GM12878 (cell line): ENCODE results near the gene POU6F2. TPM values are rescaled to one million over a fixed set of nuclear protein-coding genes. Genes with fewer than 3 reads are reported as not detected.

Source experiments
- ATAC-seq: fragments of 200-7000 bp; cut with Tn5 transposase; 3 replicates; pipeline ENCODE4 v1.9.1; 2020; ENCODE audit warnings: mild to moderate bottlenecking, moderate library complexity
- BruUV-seq: library from RNA; stranded (reverse); fragments of 400-500 nt; replicated peaks from 2 replicates; lab custom pipeline; 2021; lab: Mats Ljungman, UMichigan
- CTCF ChIA-PET: fragments of 300-600 bp; sonication (Branson Sonifier 250); formaldehyde crosslinking; extraction: SDS; loops from one replicate; lab custom pipeline; 2021; ENCODE audit warnings: inconsistent platforms; lab: Yijun Ruan, JAX
- POLR2A ChIA-PET: fragments of 350-600 bp; formaldehyde crosslinking; extraction: SDS; loops from one replicate; lab custom pipeline; 2021; ENCODE audit warnings: inconsistent platforms; lab: Charles Lee
- RAD21 ChIA-PET: fragments of 300-600 bp; sonication (Branson Sonifier 250); formaldehyde crosslinking; loops from one replicate; lab custom pipeline; 2023; ENCODE audit warnings: antibody characterized with exemption; ENCODE audit not compliant: unreplicated experiment; lab: Charles Lee
- SMC1A ChIA-PET: fragments of 300-600 bp; sonication (Branson Sonifier 250); formaldehyde crosslinking; loops from one replicate; lab custom pipeline; 2023; ENCODE audit not compliant: unreplicated experiment, uncharacterized antibody; lab: Charles Lee
- DNase-seq: peaks from one replicate; pipeline ENCODE4 v3.0.0-alpha.2; 2011; ENCODE audit warnings: low read depth, low spot score
- FAIRE-seq: peaks from 3 replicates; lab custom pipeline; 2011; peaks lifted over from hg19 to GRCh38; lab: Jason Lieb, UNC
- H2AFZ ChIP-seq: 2 replicates; pipeline ENCODE4 v1.6.0; 2011; ENCODE audit warnings: low read depth, low read length, control low read depth; ENCODE audit not compliant: control insufficient read depth
- H3K27ac ChIP-seq: 2 replicates; pipeline ENCODE4 v1.5.1; 2011; ENCODE audit warnings: control low read depth; ENCODE audit not compliant: control insufficient read depth, insufficient read depth
- H3K27me3 ChIP-seq, 2 experiments: replicated peaks in 1 of 2; 2 replicates each; pipeline versions ENCODE4 v1.6.0 to v1.6.1; 2011; ENCODE audit warnings: low read length in 1 of 2; ENCODE audit not compliant: control insufficient read depth in 2 of 2, insufficient read depth in 2 of 2
- H3K36me3 ChIP-seq, 2 experiments: 2 replicates each; pipeline ENCODE4 v1.5.1; 2011; ENCODE audit warnings: low read length in 1 of 2; ENCODE audit not compliant: control insufficient read depth in 2 of 2, insufficient read depth in 2 of 2
- H3K4me1 ChIP-seq: 2 replicates; pipeline ENCODE4 v1.6.1; 2011; ENCODE audit warnings: mild to moderate bottlenecking, low read length, moderate library complexity, mixed read lengths; ENCODE audit not compliant: control insufficient read depth, insufficient read depth
- H3K4me2 ChIP-seq: 2 replicates; pipeline ENCODE4 v1.6.0; 2011; ENCODE audit warnings: control low read depth; ENCODE audit not compliant: control insufficient read depth, insufficient read depth
- H3K4me3 ChIP-seq: fragments of 200-600 bp; sonication (generic); 2 replicates; pipeline ENCODE4 v1.5.1; 2016
- H3K79me2 ChIP-seq: 2 replicates; pipeline ENCODE4 v1.6.0; 2011; ENCODE audit warnings: low read length; ENCODE audit not compliant: control insufficient read depth, insufficient read depth
- H3K9ac ChIP-seq: 2 replicates; pipeline ENCODE4 v1.8.0; 2011; ENCODE audit warnings: low read length, control low read depth, mixed read lengths; ENCODE audit not compliant: control insufficient read depth, insufficient read depth
- H3K9me3 ChIP-seq: replicated peaks from 3 replicates; pipeline ENCODE4 v1.5.1; 2011; ENCODE audit warnings: mild to moderate bottlenecking, low read length; ENCODE audit not compliant: control insufficient read depth, insufficient read depth
- H4K20me1 ChIP-seq: 2 replicates; pipeline ENCODE4 v1.6.0; 2011; ENCODE audit not compliant: control insufficient read depth, insufficient read depth
- BHLHE40 ChIP-seq, 2 experiments: fragments of 450-650 bp in 1 of 2; IDR thresholded peaks; 2 replicates each; pipeline ENCODE4 v1.6.1; 2011 to 2017; ENCODE audit warnings: low read depth in 2 of 2, borderline replicate concordance in 1 of 2, improper control_type of control experiment in 1 of 2, low read length in 1 of 2, mild to moderate bottlenecking in 1 of 2
- FOS ChIP-seq: IDR thresholded peaks from 3 replicates; pipeline ENCODE4 v1.6.1; 2011; ENCODE audit warnings: borderline replicate concordance; ENCODE audit not compliant: insufficient read length; ENCODE audit errors: extremely low read depth
- FOXK2 ChIP-seq: fragments of 450-650 bp; IDR thresholded peaks from 2 replicates; pipeline ENCODE4 v1.6.1; 2017; ENCODE audit warnings: mild to moderate bottlenecking, moderate library complexity
- IRF4 ChIP-seq: IDR thresholded peaks from 2 replicates; pipeline ENCODE4 v1.6.1; 2011; ENCODE audit warnings: low read depth, low read length
- IRF5 ChIP-seq: fragments of 450-650 bp; IDR thresholded peaks from 2 replicates; pipeline ENCODE4 v1.6.1; 2017; ENCODE audit warnings: borderline replicate concordance
- JUND ChIP-seq: IDR thresholded peaks from 2 replicates; pipeline ENCODE4 v1.6.1; 2012; ENCODE audit warnings: low read depth, mild to moderate bottlenecking, low read length, improper control_type of control experiment, moderate library complexity
- LARP7 ChIP-seq: fragments of 450-650 bp; IDR thresholded peaks from 2 replicates; pipeline ENCODE4 v1.6.1; 2017; ENCODE audit warnings: mild to moderate bottlenecking
- MLLT1 ChIP-seq: fragments of 450-650 bp; IDR thresholded peaks from 2 replicates; pipeline ENCODE4 v1.6.1; 2016; ENCODE audit warnings: mild to moderate bottlenecking
- MTA3 ChIP-seq: IDR thresholded peaks from 2 replicates; pipeline ENCODE4 v1.6.1; 2012; ENCODE audit warnings: low read length, inconsistent platforms, borderline replicate concordance
- MYC ChIP-seq: IDR thresholded peaks from 2 replicates; pipeline ENCODE4 v1.6.1; 2011; ENCODE audit warnings: mild to moderate bottlenecking, low read length, moderate library complexity, inconsistent platforms; ENCODE audit not compliant: insufficient read depth, insufficient replicate concordance, insufficient read length, severe bottlenecking
- NFYB ChIP-seq: IDR thresholded peaks from 2 replicates; pipeline ENCODE4 v1.6.1; 2011; ENCODE audit warnings: low read depth, mild to moderate bottlenecking, low read length, improper control_type of control experiment, moderate library complexity; ENCODE audit not compliant: insufficient read depth
- RBBP5 ChIP-seq: fragments of 200-600 bp; sonication (generic); conservative IDR thresholded peaks from 2 replicates; pipeline ENCODE4 v1.6.1; 2016
- RUNX3 ChIP-seq: IDR thresholded peaks from 2 replicates; pipeline ENCODE4 v1.6.1; 2012; ENCODE audit warnings: low read length, inconsistent platforms
- SRF ChIP-seq, 2 experiments: IDR thresholded peaks; 2 replicates each; pipeline ENCODE4 v1.6.1; 2011; ENCODE audit warnings: low read depth in 2 of 2, low read length in 2 of 2, mild to moderate bottlenecking in 1 of 2, moderate library complexity in 1 of 2
- TBL1XR1 ChIP-seq: IDR thresholded peaks from 2 replicates; pipeline ENCODE4 v1.6.1; 2012; ENCODE audit warnings: low read depth, low read length, improper control_type of control experiment
- WRNIP1 ChIP-seq: IDR thresholded peaks from 2 replicates; pipeline ENCODE4 v1.6.1; 2011; ENCODE audit warnings: low read depth, low read length, improper control_type of control experiment, borderline replicate concordance
- ZNF622 ChIP-seq: fragments of 450-650 bp; IDR thresholded peaks from 2 replicates; pipeline ENCODE4 v1.6.1; 2017; ENCODE audit warnings: mild to moderate bottlenecking, inconsistent platforms
- WGBS: methylation state at CpG from one replicate; pipeline ENCODE4 v1.1.6; 2016; ENCODE audit warnings: low lambda C conversion rate; ENCODE audit not compliant: insufficient replicate concordance, insufficient coverage; ENCODE audit errors: missing lambda C conversion rate; 5-methylcytosine and 5-hydroxymethylcytosine counted together
- in situ Hi-C: fragments of 300-500 bp; cut with MboI; formaldehyde crosslinking; loops from 9 replicates; pipeline ENCODE4 v1.14.3; 2018; ENCODE audit warnings: mixed read lengths
- intact Hi-C: fragments of 100-400 bp; cut with micrococcal nuclease; formaldehyde crosslinking; loops from one replicate; pipeline ENCODE4 v1.14.2; 2022; ENCODE audit not compliant: unreplicated experiment
- polyA plus RNA-seq, 11 experiments: library from polyadenylated mRNA; depleted of rRNA in 4 of 11; unstranded in 6 of 11; stranded (reverse) in 5 of 11; fragments of >200 nt; fragmentation: Nextera tagmentation in 4 of 11; fragmentation: Illumina TruSeq in 1 of 11; extraction: Ambion mirVana in 4 of 11; extraction: Trizol in 1 of 11; gene quantifications; 1 replicate in 1 of 11; 2 replicates in 10 of 11; pipeline versions ENCODE4 v1.2.1 to v1.2.3, GENCODE V29; 2011 to 2016; ENCODE audit warnings: inconsistent platforms in 2 of 11, missing spikeins in 2 of 11, low read depth in 1 of 11
- total RNA-seq, 4 experiments: library from RNA; depleted of rRNA in 3 of 4; stranded (reverse); fragments of >200 nt in 3 of 4; fragmentation: Illumina TruSeq in 1 of 4; extraction: Trizol in 1 of 4; gene quantifications; 2 replicates each; pipeline versions ENCODE4 v1.2.1 to v1.2.3, GENCODE V29; 2013 to 2021

POU6F2 gene
- total and polyA plus RNA-seq, 10 of the 15 experiments (the other 5 are each of a cell fraction or from before 2014, with no cell fraction given): 0.10 TPM; not detected in 9

- CTCF ChIA-PET: no interaction called here
- 41% methylated on average over 13 of the region's 13 CpGs for WGBS
- Histone ChIP-seq H3K79me2 (no peaks in the 10 kb centered on the region), H3K9ac (no peak overlapping the region), H2AFZ (no peak overlapping the region), H3K27me3 (no peaks in the 10 kb centered on the region), H3K9me3 (no peaks in the 10 kb centered on the region), H3K36me3 (no peaks in the 10 kb centered on the region), H3K4me1 (no peaks in the 10 kb centered on the region), H4K20me1 (no peaks in the 10 kb centered on the region), H3K4me3 (no peak overlapping the region), H3K27ac (no peak overlapping the region), H3K4me2 (no peak overlapping the region)
- DNase-seq: no peak
- in situ Hi-C loops: no loop called here
- RAD21 ChIA-PET: no interaction called here
- TF ChIP-seq SRF (IDR thresholded peaks at IDR 0.05; ENCODE audit: low read depth in 2 of 2, low read length in 2 of 2) (no peak), MLLT1 (no peak), BHLHE40 (IDR thresholded peaks at IDR 0.05; ENCODE audit: borderline replicate concordance in 1 of 2, low read depth in 2 of 2, low read length in 1 of 2) (no peak), MYC (no peak), WRNIP1 (no peak), RUNX3 (no peak), MTA3 (no peak), RBBP5 (no peak), ZNF622 (no peak), IRF4 (no peak), IRF5 (no peak), TBL1XR1 (no peak), NFYB (no peak), JUND (no peak), FOS (no peak), FOXK2 (no peak), LARP7 (no peak)
- FAIRE-seq: no peak
- intact Hi-C loops: no loop called here
- ATAC-seq: no peak; the same call in 2 of the 3 replicates
- SMC1A ChIA-PET: interaction anchor here (1.0 to 2.4 kb wide), 4 partner anchors 15 to 61 kb away, joined by 3 to 10 read pairs (median 4); no protein-coding TSS in a partner anchor
- POLR2A ChIA-PET: interaction anchor here (0.6 kb wide), 2 partner anchors 347 to 578 kb away, joined by 3 to 8 read pairs; no protein-coding TSS in a partner anchor
- no TSS peak for BruUV-seq
These were observed 455.2 kb downstream of the POU6F2 start for GRCh38 chr7:39432807-39433416.
